Measurements from ENCODE around the gene MT1HL1.

The MT1HL1 gene

GRCh38 chr1:236963920-236964319 lies 40.3 kb downstream of the MT1HL1 start:
- H3K4me3 ChIP-seq (replicated peaks; ENCODE audit: low read depth, low read length) = no peak overlapping the region
- no peak for DNase-seq (ENCODE audit: extremely low read depth, low read depth)
- TF ChIP-seq CTCF (IDR thresholded peaks at IDR 0.05; ENCODE audit: low read depth, low read length, missing control alignments) = no peak

- H3K4me3 ChIP-seq (replicated peaks; ENCODE audit: low read depth, low read length) = no peak overlapping the region
- no peak for TF ChIP-seq CTCF (IDR thresholded peaks at IDR 0.05; ENCODE audit: low read depth, low read length, missing control alignments)
- no peak for DNase-seq (ENCODE audit: extremely low read depth, low read depth)
Measured at GRCh38 chr1:236959112-236959511, 45.1 kb downstream of the MT1HL1 start.

GRCh38 chr1:236957235-236957634 lies 47.0 kb downstream of the MT1HL1 start:
- no peak overlapping the region for H3K4me3 ChIP-seq (replicated peaks; ENCODE audit: low read depth, low read length)
- no peak for TF ChIP-seq CTCF (IDR thresholded peaks at IDR 0.05; ENCODE audit: low read depth, low read length, missing control alignments)
- no peak for DNase-seq (ENCODE audit: extremely low read depth, low read depth)

Data from HFF-Myc (cell line).